ENCODE data around the gene VEPH1. TPM values are rescaled to one million over a fixed set of nuclear protein-coding genes. Genes with fewer than 3 reads are reported as not detected.

The VEPH1 gene
- total RNA-seq, 1 experiment from 2014 or later: 25.0 TPM

DNA sequence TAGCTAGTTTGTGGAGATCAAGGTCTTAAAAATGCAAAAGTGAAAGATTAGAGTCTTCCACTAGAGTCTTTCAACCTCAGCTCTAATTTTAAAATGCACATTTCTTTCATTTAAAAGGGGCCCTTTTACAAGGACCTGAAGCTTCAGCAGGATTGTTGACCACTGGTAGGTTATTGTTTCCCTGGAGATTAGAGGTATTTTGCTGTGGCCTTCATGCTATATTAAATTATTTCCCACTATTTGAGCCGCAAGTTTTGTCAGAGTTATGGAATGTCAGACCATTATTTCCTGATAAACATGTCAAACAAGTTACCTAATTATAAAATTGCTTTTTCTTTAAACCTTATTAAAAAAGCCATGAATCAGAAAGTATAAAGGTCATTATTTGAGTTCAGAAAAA lies 240.2 kb downstream of the VEPH1 start:
- peak; percentile 18 for DNase-seq (ENCODE audit: low spot score)

DNA sequence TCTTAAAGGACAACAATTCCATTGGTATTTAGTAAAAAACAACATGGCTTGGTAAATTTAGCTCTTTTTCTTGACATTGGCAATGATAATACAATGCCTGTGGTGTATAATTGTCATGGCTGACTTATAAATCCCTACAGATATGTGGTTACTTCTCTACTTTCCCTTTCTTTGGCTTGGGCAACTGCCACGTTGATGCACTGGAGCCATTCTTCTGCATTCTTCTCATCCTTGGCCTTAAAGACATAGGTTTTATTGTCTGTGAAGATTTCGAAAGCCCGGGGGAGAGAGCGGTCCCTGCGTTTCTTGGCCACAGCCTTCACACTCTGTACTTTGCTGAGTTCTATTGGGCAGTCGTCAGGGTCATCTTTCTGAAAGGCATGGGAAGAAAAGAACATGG lies 242.2 kb downstream of the VEPH1 start:
- peak; percentile 20 for DNase-seq (ENCODE audit: low spot score)

- DNase-seq (ENCODE audit: low spot score): no peak
Observed at GRCh38 chr3:157259825-157260224, 243.4 kb downstream of the VEPH1 start.

GRCh38 chr3:157257101-157257500 lies 246.1 kb downstream of the VEPH1 start:
- DNase-seq (ENCODE audit: low spot score): no peak

- no peak for DNase-seq (ENCODE audit: low spot score)
Observed at GRCh38 chr3:157255797-157256196, 247.4 kb downstream of the VEPH1 start.

DNA sequence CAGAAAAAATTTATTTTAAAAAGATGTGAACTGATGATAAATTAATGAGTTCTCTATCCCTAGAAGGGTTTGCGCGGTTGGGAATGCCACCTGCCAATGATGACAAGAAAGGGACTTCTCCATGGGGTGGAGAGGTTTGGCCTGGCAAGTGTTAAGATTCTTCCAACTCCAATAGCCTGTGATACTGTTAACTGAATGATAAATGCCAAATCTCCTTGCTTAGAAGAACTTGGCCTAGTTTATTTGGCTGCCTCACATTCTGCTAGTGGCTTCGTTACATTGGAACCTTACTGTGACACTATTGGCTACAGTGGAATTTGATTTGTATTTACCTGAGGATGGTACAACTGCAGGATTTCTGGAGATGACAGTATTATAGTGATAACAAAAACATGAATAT lies 251.5 kb downstream of the VEPH1 start:
- DNase-seq (ENCODE audit: low spot score): no peak

- no peak for DNase-seq (ENCODE audit: low spot score)
Observed at GRCh38 chr3:157249606-157250005, 253.6 kb downstream of the VEPH1 start.

- peak; percentile 94 for DNase-seq (ENCODE audit: low spot score)
Observed at GRCh38 chr3:157248590-157249422, 254.4 kb downstream of the VEPH1 start.

DNA sequence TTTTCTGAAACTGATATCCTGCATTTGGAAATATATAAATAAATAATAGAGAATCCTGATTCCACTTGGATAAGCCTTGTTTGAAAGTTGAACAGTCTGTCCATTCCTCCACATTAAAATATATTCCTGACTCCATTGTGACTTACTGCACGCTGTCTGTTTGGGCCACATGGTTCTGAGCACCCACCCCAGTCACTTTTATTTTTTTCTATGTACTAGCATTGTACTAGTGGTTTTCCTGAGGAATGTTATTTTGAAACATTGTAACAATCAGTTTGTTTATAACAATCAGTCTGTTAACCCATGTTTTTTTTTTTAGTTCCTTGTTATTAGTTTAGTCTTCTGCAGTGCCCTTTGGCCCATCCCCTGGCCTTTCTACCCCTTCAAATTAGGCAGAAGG lies 255.8 kb downstream of the VEPH1 start:
- DNase-seq (ENCODE audit: low spot score): no peak

GRCh38 chr3:157242836-157243235 lies 260.4 kb downstream of the VEPH1 start:
- DNase-seq (ENCODE audit: low spot score): no peak

DNA sequence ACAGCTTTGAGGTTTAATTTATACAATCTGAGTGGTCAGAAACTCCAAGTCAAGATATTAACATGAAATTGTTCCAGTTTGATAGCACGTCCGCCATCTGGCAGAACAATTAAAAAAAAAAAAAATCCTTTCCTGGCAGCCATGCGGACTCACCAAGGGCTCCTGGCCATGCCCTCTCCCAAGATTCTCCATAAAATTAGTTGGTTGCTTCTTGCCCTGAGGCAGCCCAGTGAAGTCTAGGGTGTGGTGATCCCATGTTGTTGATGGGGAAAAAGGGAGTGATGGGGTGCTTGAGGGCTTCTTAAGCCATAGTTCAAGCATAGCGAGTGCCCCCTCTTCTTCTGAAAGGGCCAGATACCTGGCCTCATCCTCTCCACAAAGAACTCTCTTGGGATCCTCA lies 261.6 kb downstream of the VEPH1 start:
- no peak for DNase-seq (ENCODE audit: low spot score)

DNA sequence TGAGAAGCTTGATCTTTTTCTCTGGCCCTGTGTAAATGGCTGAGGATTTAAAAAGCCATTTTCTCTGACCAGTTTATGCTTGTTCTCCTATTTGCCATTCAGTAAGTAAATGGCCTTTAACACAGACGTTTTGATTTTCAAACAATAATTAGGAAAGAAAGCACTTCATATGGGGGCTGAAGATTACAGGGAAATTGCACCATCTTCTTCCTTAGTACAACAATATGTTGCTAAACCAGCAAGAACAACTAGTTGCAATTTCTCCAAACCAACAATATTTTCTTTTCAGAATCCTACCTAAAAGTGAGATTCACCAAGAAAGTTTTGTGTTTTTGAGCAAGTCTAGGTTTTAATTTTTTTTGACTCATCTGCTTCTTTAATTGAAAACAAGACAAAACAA lies 262.8 kb downstream of the VEPH1 start:
- DNase-seq (ENCODE audit: low spot score): no peak

GRCh38 chr3:157239082-157239704 lies 264.0 kb downstream of the VEPH1 start:
- DNase-seq (ENCODE audit: low spot score): peak; percentile 75

GRCh38 chr3:157238457-157238856 lies 264.8 kb downstream of the VEPH1 start:
- no peak for DNase-seq (ENCODE audit: low spot score)

DNA sequence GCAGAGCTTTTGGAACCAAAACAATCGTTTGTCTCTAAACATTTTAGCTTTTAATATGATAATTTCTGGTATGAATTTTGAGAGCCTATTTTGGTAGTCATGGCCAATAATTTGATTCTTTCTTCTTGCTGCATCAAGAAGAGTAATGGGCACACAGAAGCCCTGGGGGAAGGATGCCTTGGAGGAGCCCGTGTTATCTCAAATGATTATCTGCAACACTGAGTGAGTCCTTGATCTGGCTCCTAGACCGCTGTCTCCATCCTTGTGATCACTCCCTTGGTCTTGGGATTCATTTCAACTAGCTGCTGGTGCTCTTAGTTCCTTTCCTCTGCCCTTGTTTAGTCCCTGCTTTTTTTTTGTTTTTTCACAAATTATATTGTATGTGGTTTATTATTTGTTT lies 265.3 kb downstream of the VEPH1 start:
- DNase-seq (ENCODE audit: low spot score): no peak

- no peak for DNase-seq (ENCODE audit: low spot score)
Observed at GRCh38 chr3:157235291-157235690, 267.9 kb downstream of the VEPH1 start.

DNA sequence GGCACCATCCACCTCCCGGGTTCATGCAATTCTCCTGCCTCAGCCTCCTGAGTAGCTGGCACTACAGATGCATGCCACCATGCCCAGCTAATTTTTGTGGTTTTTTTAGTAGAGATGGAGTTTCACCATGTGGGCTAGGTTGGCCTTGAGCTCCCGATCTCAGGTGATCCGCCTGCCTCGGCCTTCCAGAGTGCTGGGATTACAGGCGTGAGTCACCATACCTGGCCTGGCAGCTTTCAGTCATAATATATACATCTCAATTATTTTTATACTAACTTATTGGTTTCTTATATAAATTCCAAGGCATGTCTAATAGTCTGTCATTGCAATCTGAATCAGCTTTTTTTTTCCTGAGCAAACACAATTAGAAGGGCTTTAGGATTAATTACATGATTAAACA lies 269.3 kb downstream of the VEPH1 start:
- DNase-seq (ENCODE audit: low spot score): no peak

GRCh38 chr3:157232141-157232540 lies 271.1 kb downstream of the VEPH1 start:
- no peak for DNase-seq (ENCODE audit: low spot score)

DNA sequence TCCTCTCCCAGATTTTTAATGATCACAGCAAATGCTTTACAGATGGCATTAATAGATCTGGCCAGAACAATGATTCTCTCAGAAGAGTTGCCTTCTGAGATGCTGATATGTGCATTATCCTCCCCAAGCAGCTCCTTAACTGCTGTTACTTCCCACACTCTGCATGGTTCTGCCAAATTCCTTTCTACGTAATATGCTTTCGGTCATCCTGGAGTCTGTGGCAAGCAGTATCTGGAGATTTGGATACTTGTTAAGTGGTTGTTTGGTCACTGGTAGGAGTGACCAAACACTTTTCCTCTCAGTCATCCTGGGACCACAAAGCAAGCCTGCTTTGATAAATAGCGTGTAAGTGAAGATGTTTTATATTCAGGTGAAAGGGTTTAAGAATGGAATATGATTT lies 272.1 kb downstream of the VEPH1 start:
- DNase-seq (ENCODE audit: low spot score): no peak

GRCh38 chr3:157226173-157226847 lies 276.9 kb downstream of the VEPH1 start:
- no peak for DNase-seq (ENCODE audit: low spot score)

DNA sequence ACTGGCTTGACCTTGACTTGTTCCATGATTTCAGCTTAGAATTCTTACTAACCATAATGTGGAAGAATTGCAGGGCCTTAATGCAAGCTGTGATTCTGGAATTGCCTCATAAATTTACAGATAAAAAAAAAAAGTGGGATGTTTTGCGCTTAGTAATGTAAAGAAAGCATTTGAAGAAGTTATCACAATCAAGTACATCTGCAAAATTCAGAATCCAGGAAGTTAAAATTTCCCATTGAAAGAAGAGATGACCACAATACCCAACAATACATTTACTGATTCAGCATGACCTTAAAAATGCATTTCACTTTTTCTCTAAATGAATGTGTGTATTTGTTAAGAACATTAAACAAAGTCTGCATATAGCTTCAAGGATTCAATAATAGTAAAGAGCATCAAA lies 278.2 kb downstream of the VEPH1 start:
- DNase-seq (ENCODE audit: low spot score): no peak

- no peak for DNase-seq (ENCODE audit: low spot score)
Observed at GRCh38 chr3:157220883-157221282, 282.3 kb downstream of the VEPH1 start.

DNA sequence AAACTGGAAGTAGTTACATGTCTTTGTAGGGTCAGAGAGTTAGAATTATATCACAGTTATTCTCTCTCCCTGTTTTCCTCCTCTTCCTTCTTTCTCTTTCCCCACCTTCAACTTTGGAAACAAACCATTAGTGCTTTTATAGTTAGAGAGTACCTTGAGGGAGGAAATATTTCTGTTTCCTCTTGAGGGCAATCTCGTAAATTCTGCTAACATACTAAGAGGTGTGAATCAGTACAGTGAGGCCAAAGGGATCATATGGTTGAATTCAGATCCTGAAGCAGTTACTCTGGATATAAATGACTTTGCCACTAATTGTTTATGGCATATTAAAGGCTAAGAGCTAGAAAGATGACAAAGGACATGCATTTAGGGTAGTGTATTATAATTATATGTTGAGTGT lies 283.0 kb downstream of the VEPH1 start:
- no peak for DNase-seq (ENCODE audit: low spot score)
